HepG2 (cell line): Measurements from ENCODE around the gene CHST3. TPM values are rescaled to one million over a fixed set of nuclear protein-coding genes. Genes with fewer than 3 reads are reported as not detected.

Experiments used
- AKAP8 ChIP-seq: sonication (generic); formaldehyde crosslinking; IDR thresholded peaks from 2 replicates; pipeline ENCODE4 v1.5.1; 2020; ENCODE audit warnings: mild to moderate bottlenecking, missing genetic modification reagents
- CENPT ChIP-seq: sonication (generic); formaldehyde crosslinking; IDR thresholded peaks from 2 replicates; pipeline ENCODE4 v1.8.0; 2022; ENCODE audit warnings: low read depth, mild to moderate bottlenecking, moderate library complexity, missing genetic modification reagents
- CHCHD3 ChIP-seq: sonication (generic); formaldehyde crosslinking; IDR thresholded peaks from 2 replicates; pipeline ENCODE4 v1.8.0; 2022; ENCODE audit warnings: mild to moderate bottlenecking, missing genetic modification reagents, moderate library complexity
- ESRRA ChIP-seq: sonication (generic); formaldehyde crosslinking; IDR thresholded peaks from 2 replicates; pipeline ENCODE4 v1.5.1; 2020; ENCODE audit warnings: mild to moderate bottlenecking, low read depth, missing genetic modification reagents
- ETV5 ChIP-seq: IDR thresholded peaks from 2 replicates; pipeline ENCODE4 v1.6.1; 2018; ENCODE audit warnings: missing biosample characterization, missing genetic modification reagents, inconsistent platforms, borderline replicate concordance
- FOXA1 ChIP-seq, 2 experiments: fragments of 450-650 bp in 1 of 2; sonication (generic) in 1 of 2; formaldehyde crosslinking in 1 of 2; IDR thresholded peaks; 2 replicates each; pipeline versions ENCODE4 v1.4.0 to v1.6.1; 2016 to 2020; ENCODE audit warnings: missing genetic modification reagents in 1 of 2
- GLI4 ChIP-seq: sonication (generic); formaldehyde crosslinking; IDR thresholded peaks from 2 replicates; pipeline ENCODE4 v1.5.1; 2020; ENCODE audit warnings: missing genetic modification reagents, mild to moderate bottlenecking, moderate library complexity, borderline replicate concordance
- KAT7 ChIP-seq: IDR thresholded peaks from 2 replicates; pipeline ENCODE4 v1.6.1; 2018; ENCODE audit warnings: borderline replicate concordance, missing compliant biosample characterization
- MIXL1 ChIP-seq: IDR thresholded peaks from 2 replicates; pipeline ENCODE4 v1.6.1; 2016
- MLLT10 ChIP-seq: sonication (generic); formaldehyde crosslinking; IDR thresholded peaks from 2 replicates; pipeline ENCODE4 v1.4.0; 2020; ENCODE audit warnings: missing genetic modification reagents
- NR2F2 ChIP-seq: IDR thresholded peaks from 2 replicates; pipeline ENCODE4 v1.6.1; 2012; ENCODE audit warnings: low read depth, inconsistent platforms, borderline replicate concordance
- SIN3B ChIP-seq: fragments of 150-350 bp; IDR thresholded peaks from 2 replicates; pipeline ENCODE4 v1.6.1; 2014; ENCODE audit warnings: low read length
- SPEN ChIP-seq: sonication (generic); formaldehyde crosslinking; IDR thresholded peaks from 2 replicates; pipeline ENCODE4 v1.5.1; 2020; ENCODE audit warnings: low read depth, mild to moderate bottlenecking, missing genetic modification reagents
- SUZ12 ChIP-seq: fragments of 150-350 bp; IDR thresholded peaks from 2 replicates; pipeline ENCODE4 v1.6.1; 2014; ENCODE audit warnings: low read depth, low read length
- TARDBP ChIP-seq: sonication (generic); formaldehyde crosslinking; IDR thresholded peaks from 2 replicates; pipeline ENCODE4 v1.8.0; 2022; ENCODE audit warnings: mild to moderate bottlenecking, missing genetic modification reagents
- ZKSCAN8 ChIP-seq: IDR thresholded peaks from 2 replicates; pipeline ENCODE4 v1.6.1; 2016; ENCODE audit warnings: borderline replicate concordance, missing genetic modification reagents, missing compliant biosample characterization
- ZMAT3 ChIP-seq: sonication (generic); formaldehyde crosslinking; conservative IDR thresholded peaks from 2 replicates; pipeline ENCODE4 v1.7.0; 2021; ENCODE audit warnings: missing genetic modification reagents
- ZNF232 ChIP-seq: sonication (generic); formaldehyde crosslinking; IDR thresholded peaks from 2 replicates; pipeline ENCODE4 v1.4.0; 2020; ENCODE audit warnings: missing genetic modification reagents, borderline replicate concordance
- ZNF441 ChIP-seq: sonication (generic); formaldehyde crosslinking; IDR thresholded peaks from 2 replicates; pipeline ENCODE4 v1.7.0; 2021; ENCODE audit warnings: missing genetic modification reagents, borderline replicate concordance
- ZNF503 ChIP-seq: sonication (generic); formaldehyde crosslinking; IDR thresholded peaks from 2 replicates; pipeline ENCODE4 v1.4.0; 2020; ENCODE audit warnings: missing genetic modification reagents
- ZNF557 ChIP-seq: sonication (generic); formaldehyde crosslinking; IDR thresholded peaks from 2 replicates; pipeline ENCODE4 v1.4.0; 2020; ENCODE audit warnings: missing genetic modification reagents
- ZNF598 ChIP-seq: sonication (generic); formaldehyde crosslinking; IDR thresholded peaks from 2 replicates; pipeline ENCODE4 v1.5.1; 2020; ENCODE audit warnings: mild to moderate bottlenecking, missing genetic modification reagents, borderline replicate concordance
- ZNF775 ChIP-seq: sonication (generic); formaldehyde crosslinking; IDR thresholded peaks from 2 replicates; pipeline ENCODE4 v1.4.0; 2020; ENCODE audit warnings: missing genetic modification reagents, mild to moderate bottlenecking, moderate library complexity, borderline replicate concordance
- ZNF879 ChIP-seq: sonication (generic); formaldehyde crosslinking; IDR thresholded peaks from 2 replicates; pipeline ENCODE4 v1.8.1; 2023; ENCODE audit warnings: missing genetic modification reagents
- polyA plus RNA-seq, 8 experiments: library from polyadenylated mRNA; depleted of rRNA in 3 of 8; stranded (reverse) in 7 of 8; unstranded in 1 of 8; fragments of >200 nt; fragmentation: Illumina TruSeq in 4 of 8; extraction: Trizol in 4 of 8; gene quantifications; 2 replicates each; pipeline versions ENCODE4 v1.2.1 to v1.2.3, GENCODE V29; 2011 to 2016; ENCODE audit warnings: low read depth in 4 of 8, missing spikeins in 1 of 8, mixed read lengths in 1 of 8; ENCODE audit not compliant: insufficient read depth in 1 of 8
- total RNA-seq, 5 experiments: library from RNA; depleted of rRNA; stranded (reverse); fragments of >200 nt; fragmentation: Illumina TruSeq; extraction: Trizol; gene quantifications; 2 replicates each; pipeline ENCODE4 v1.2.3, GENCODE V29; 2016; ENCODE audit warnings: low read depth in 1 of 5
- TF ChIP-seq, protein P1 (sequence below): sonication (generic); formaldehyde crosslinking; IDR thresholded peaks from 2 replicates; pipeline ENCODE4 v1.4.0; 2020; ENCODE audit warnings: mild to moderate bottlenecking, missing genetic modification reagents
- TF ChIP-seq, protein P2 (sequence below): sonication (generic); formaldehyde crosslinking; IDR thresholded peaks from 2 replicates; pipeline ENCODE4 v1.4.0; 2020; ENCODE audit warnings: missing genetic modification reagents
- TF ChIP-seq, protein P3 (sequence below): sonication (generic); formaldehyde crosslinking; IDR thresholded peaks from 2 replicates; pipeline ENCODE4 v1.8.0; 2022; ENCODE audit warnings: mild to moderate bottlenecking, missing genetic modification reagents, borderline replicate concordance

The CHST3 gene
- total and polyA plus RNA-seq, 2 of the 13 experiments (the other 11 are each of a cell fraction or from before 2014, with no cell fraction given), result 7.2 to 18.7 TPM

DNA sequence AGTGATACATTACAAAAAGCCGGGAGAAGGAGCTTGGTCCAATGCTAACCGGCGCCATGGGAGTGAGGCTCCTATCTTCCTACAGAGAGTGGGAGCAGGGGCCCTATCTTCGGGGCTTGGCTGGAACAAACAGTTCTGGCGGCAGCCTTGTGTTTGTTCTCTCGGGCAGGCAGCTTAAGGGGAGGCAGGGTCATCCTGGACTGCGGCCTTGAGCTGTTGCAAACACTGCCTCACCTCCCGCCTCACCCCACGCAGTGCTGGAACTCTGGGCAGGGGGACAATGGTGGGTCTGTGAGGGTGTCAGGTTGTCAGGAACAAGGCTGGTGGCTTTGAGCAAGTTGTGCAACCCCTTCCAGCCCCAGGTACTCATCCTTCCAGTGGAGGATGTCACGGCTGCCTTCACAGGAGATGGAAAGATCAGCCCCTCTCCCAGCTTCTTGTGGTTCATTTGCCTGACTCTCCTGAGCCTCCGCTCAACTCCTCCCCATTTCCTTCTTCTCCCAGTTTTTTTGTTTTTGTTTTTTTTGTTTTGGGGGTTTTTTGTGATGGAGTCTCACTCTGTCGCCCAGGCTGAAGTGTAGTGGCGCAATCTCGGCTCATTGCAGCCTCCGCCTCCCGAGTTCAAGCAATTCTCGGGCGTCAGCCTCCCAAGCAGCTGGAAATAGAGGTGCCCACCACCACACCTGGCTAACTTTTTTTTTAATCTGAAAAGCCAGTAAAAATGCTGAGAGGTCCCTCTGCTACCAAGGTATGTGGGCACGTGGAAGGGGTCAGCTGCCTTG, 66.8 kb downstream of the CHST3 start (continued):
- TF ChIP-seq ZNF503 (CRISPR knock-in tag) (peak; percentile 44; the same call in 1 of the 2 replicates), ZMAT3 (CRISPR knock-in tag) (peak; percentile 81; the same call in 1 of the 2 replicates), MLLT10 (CRISPR knock-in tag) (no peak), KAT7 (CRISPR knock-in tag) (peak; percentile 55; the same call in 1 of the 2 replicates), ZNF879 (CRISPR knock-in tag) (peak; percentile 42; the same call in 1 of the 2 replicates), ZNF232 (CRISPR knock-in tag) (peak; percentile 38; the same call in 1 of the 2 replicates), MIXL1 (peak; percentile 64; the same call in 1 of the 2 replicates), ZNF598 (CRISPR knock-in tag) (no peak), NR2F2 (peak; percentile 66), TARDBP (CRISPR knock-in tag) (peak; percentile 96), SIN3B (no peak), FOXA1 (IDR thresholded peaks at IDR 0.05) (no peak), FOXA1 (CRISPR knock-in tag; IDR thresholded peaks at IDR 0.05) (peak; percentile 89), ZNF557 (CRISPR knock-in tag) (no peak), CHCHD3 (CRISPR knock-in tag) (no peak), ZKSCAN8 (CRISPR knock-in tag) (no peak; the same call in 1 of the 2 replicates), AKAP8 (CRISPR knock-in tag) (peak; percentile 53; the same call in 1 of the 2 replicates), ZNF775 (no peak), SUZ12 (no peak), ETV5 (peak; percentile 83), CENPT (CRISPR knock-in tag) (no peak), ZNF441 (CRISPR knock-in tag) (peak; percentile 38; the same call in 1 of the 2 replicates), ESRRA (CRISPR knock-in tag) (peak; percentile 80), GLI4 (CRISPR knock-in tag) (no peak), SPEN (CRISPR knock-in tag) (peak; percentile 79; the same call in 1 of the 2 replicates)
- TF ChIP-seq, protein P1, sequence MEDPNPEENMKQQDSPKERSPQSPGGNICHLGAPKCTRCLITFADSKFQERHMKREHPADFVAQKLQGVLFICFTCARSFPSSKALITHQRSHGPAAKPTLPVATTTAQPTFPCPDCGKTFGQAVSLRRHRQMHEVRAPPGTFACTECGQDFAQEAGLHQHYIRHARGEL (CRISPR knock-in tag), result no peak
- TF ChIP-seq, protein P2, sequence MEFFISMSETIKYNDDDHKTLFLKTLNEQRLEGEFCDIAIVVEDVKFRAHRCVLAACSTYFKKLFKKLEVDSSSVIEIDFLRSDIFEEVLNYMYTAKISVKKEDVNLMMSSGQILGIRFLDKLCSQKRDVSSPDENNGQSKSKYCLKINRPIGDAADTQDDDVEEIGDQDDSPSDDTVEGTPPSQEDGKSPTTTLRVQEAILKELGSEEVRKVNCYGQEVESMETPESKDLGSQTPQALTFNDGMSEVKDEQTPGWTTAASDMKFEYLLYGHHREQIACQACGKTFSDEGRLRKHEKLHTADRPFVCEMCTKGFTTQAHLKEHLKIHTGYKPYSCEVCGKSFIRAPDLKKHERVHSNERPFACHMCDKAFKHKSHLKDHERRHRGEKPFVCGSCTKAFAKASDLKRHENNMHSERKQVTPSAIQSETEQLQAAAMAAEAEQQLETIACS (CRISPR knock-in tag), result no peak
- TF ChIP-seq, protein P3, sequence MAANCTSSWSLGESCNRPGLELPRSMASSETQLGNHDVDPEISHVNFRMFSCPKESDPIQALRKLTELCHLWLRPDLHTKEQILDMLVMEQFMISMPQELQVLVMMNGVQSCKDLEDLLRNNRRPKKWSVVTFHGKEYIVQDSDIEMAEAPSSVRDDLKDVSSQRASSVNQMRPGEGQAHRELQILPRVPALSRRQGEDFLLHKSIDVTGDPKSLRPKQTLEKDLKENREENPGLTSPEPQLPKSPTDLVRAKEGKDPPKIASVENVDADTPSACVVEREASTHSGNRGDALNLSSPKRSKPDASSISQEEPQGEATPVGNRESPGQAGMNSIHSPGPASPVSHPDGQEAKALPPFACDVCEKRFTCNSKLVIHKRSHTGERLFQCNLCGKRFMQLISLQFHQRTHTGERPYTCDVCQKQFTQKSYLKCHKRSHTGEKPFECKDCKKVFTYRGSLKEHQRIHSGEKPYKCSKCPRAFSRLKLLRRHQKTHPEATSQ, result peak; percentile 98
